ENCODE measurements around the gene CEP192. TPM values are rescaled to one million over a fixed set of nuclear protein-coding genes. Genes with fewer than 3 reads are reported as not detected.

CEP192 gene
- total RNA-seq, 4 donors from 2014 or later, result 35.3 to 80.3 (median 66.6) TPM

GRCh38 chr18:13018374-13018773 is 27.2 kb downstream of the CEP192 start:
- DNase-seq, result no peak
- no peaks in the 10 kb centered on the region for H3K4me1 ChIP-seq
- H3K9me3 ChIP-seq, result no peaks in the 10 kb centered on the region
- no peaks in the 10 kb centered on the region for H3K27me3 ChIP-seq
- TF ChIP-seq CTCF (IDR thresholded peaks at IDR 0.05) (no peak), POLR2A (IDR thresholded peaks at IDR 0.05) (no peak)
- no peak overlapping the region for H3K4me3 ChIP-seq
- intact Hi-C loops (cut with DNase I; ENCODE audit: low total_unique reads), result no loop called here
- H3K27ac ChIP-seq, result no peak overlapping the region
- H3K36me3 ChIP-seq, result no peaks in the 10 kb centered on the region

- intact Hi-C loops (cut with DNase I; ENCODE audit: low total_unique reads), result no loop called here
- Histone ChIP-seq H3K36me3 (no peaks in the 10 kb centered on the region), H3K4me3 (no peak overlapping the region), H3K27me3 (no peaks in the 10 kb centered on the region), H3K27ac (no peak overlapping the region), H3K9me3 (no peaks in the 10 kb centered on the region), H3K4me1 (no peaks in the 10 kb centered on the region)
- DNase-seq, result no peak
- TF ChIP-seq POLR2A (IDR thresholded peaks at IDR 0.05) (no peak), CTCF (IDR thresholded peaks at IDR 0.05) (no peak)
Observed at GRCh38 chr18:13019301-13019700, 28.1 kb downstream of the CEP192 start.

- Histone ChIP-seq H3K9me3 (no peaks in the 10 kb centered on the region), H3K4me1 (no peaks in the 10 kb centered on the region), H3K27me3 (no peaks in the 10 kb centered on the region), H3K27ac (no peak overlapping the region), H3K4me3 (no peak overlapping the region), H3K36me3 (no peaks in the 10 kb centered on the region)
- intact Hi-C loops (cut with DNase I; ENCODE audit: low total_unique reads), result no loop called here
- no peak for DNase-seq
- TF ChIP-seq CTCF (IDR thresholded peaks at IDR 0.05) (no peak), POLR2A (IDR thresholded peaks at IDR 0.05) (no peak)
Observed at GRCh38 chr18:13022644-13023043, 31.5 kb downstream of the CEP192 start.

GRCh38 chr18:13025233-13025632 is 34.1 kb downstream of the CEP192 start:
- Histone ChIP-seq H3K9me3 (no peaks in the 10 kb centered on the region), H3K4me3 (no peak overlapping the region), H3K27me3 (no peaks in the 10 kb centered on the region), H3K27ac (no peak overlapping the region), H3K36me3 (no peaks in the 10 kb centered on the region), H3K4me1 (no peaks in the 10 kb centered on the region)
- intact Hi-C loops (cut with DNase I; ENCODE audit: low total_unique reads), result no loop called here
- no peak for DNase-seq
- TF ChIP-seq POLR2A (IDR thresholded peaks at IDR 0.05), result no peak
- TF ChIP-seq CTCF (IDR thresholded peaks at IDR 0.05), result no peak

GRCh38 chr18:13026583-13027270 is 35.6 kb downstream of the CEP192 start:
- no peaks in the 10 kb centered on the region for H3K4me1 ChIP-seq
- no peak overlapping the region for H3K27ac ChIP-seq
- DNase-seq, result no peak
- H3K9me3 ChIP-seq, result no peaks in the 10 kb centered on the region
- H3K4me3 ChIP-seq, result no peak overlapping the region
- no peaks in the 10 kb centered on the region for H3K36me3 ChIP-seq
- TF ChIP-seq POLR2A (IDR thresholded peaks at IDR 0.05), result no peak
- TF ChIP-seq CTCF (IDR thresholded peaks at IDR 0.05), result no peak
- H3K27me3 ChIP-seq, result no peaks in the 10 kb centered on the region
- intact Hi-C loops (cut with DNase I; ENCODE audit: low total_unique reads), result no loop called here

All from uterus (tissue), 4 donors.